Activated CD4-positive, alpha-beta T cell treated with anti-CD3 and anti-CD28 coated beads for 48 hours (primary cell): ENCODE data around the gene LCN15.
"Not testable (repeated sequence)": the region's sequence is repeated elsewhere in the genome, so short reads cannot be mapped to it uniquely, and the experiment has no call there.

ENCODE experiments used
- DNase-seq: peaks from one replicate; pipeline ENCODE4 v3.0.0-alpha.2; 2020

LCN15 gene

DNA sequence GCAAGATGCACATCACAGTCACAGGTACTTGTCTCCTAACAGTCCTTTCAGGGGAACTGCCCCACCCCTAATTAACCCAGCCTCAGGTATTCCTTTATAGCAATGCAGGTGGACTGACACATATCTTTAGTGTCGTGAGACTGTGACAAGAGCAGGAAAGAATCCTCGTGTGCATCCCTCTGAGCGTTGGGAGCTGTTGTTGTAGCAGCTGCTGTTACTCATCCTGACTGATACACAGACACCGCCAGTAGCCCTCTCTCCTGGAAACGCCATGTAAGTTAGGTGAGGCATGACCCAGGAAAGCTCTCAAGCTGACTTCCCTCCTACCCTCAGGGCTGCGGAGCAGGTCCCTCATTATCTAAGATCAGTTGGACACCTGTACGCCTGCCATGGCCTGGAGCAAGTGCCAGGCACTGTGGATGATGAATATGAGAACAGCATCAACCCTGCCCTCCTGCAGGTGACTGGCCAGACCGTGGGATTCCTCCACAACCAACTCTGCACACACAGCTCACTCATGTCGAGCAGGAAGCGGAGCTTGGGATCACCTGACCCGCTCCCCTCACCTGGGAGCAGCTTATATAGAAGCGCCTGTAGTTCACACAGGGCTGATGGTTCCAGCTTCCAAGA lies 10.2 kb upstream of the LCN15 start:
- no peak for DNase-seq

DNA sequence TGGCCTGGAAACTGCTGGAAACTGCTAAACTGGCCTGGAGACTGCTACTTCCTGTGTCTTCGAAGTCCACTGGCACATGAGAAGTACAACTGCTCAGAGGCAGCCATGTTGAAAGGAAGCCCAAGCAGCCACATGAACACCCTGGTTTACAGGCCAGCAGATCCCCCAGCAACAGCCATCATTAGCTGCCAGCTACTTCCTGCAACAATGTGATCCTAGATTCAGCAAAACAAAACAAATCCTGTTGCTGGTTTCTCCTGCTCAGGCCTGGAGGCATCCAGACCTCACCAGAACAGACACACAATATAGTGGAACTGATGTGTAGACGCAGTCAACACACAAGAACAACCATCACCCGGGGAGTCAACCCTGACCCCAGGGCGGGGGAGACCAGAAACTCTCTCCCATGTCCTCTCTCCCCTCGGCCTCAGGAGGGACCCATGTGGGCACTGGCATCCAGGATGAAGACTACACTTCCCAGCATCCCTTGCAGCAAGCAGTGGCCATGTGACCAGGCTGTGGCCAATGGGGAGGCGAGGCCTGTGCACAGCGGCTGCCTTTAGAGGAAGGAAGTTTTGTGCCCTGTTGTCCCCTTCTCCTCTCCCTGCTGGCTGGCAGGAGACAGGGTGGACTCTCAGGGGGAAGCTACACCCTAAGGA lies 9.2 kb upstream of the LCN15 start:
- peak; percentile 44 for DNase-seq

DNA sequence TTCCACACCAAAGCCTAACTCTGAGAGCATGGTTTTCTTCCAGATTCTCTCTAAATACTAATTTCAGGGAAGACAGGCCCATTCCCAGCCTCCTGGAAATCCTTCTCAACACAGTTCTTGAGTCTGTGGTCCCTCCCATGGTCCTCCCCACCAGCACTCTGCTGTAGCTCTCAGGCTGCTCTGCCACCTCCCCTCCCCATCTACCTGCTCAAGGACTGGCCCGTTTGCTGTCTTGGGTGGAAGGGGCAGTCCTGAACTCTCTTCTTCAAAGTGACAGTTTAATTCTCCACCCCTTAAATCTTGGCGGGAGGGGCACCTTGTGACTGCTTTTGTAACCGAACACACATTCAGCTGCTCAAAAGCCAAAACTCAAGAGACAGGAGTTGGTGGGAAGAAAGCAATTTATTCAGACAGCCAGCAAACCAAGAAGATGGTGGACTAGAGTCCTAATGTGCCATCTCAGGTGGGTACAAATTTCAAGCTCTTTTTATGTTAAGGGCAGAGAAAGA lies 7.6 kb upstream of the LCN15 start:
- no peak for DNase-seq

DNA sequence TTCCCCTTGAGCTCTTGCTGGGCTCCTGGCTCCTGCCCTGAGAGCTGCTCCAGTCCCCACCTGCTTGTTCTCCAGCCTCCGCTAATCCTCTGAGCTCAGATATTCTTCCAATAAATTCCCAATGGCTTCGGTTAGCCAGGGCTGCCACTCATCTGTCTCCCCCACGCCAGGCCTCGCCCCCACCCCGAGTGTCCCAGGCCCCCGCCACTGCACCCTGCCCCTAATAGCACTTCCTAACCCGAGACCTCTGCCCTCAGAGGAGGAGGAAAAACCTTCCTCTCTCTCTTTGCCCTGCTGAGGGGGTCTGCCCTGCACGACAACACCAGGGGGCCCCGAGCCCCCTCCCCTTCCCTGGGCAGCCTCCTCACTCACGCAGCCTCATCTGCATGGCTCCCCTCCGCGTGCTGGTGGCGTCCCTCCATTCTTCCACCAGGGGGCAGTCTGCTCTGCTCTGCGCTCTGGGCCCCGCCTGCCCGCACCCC lies 5.4 kb upstream of the LCN15 start:
- peak; percentile 74 for DNase-seq

DNA sequence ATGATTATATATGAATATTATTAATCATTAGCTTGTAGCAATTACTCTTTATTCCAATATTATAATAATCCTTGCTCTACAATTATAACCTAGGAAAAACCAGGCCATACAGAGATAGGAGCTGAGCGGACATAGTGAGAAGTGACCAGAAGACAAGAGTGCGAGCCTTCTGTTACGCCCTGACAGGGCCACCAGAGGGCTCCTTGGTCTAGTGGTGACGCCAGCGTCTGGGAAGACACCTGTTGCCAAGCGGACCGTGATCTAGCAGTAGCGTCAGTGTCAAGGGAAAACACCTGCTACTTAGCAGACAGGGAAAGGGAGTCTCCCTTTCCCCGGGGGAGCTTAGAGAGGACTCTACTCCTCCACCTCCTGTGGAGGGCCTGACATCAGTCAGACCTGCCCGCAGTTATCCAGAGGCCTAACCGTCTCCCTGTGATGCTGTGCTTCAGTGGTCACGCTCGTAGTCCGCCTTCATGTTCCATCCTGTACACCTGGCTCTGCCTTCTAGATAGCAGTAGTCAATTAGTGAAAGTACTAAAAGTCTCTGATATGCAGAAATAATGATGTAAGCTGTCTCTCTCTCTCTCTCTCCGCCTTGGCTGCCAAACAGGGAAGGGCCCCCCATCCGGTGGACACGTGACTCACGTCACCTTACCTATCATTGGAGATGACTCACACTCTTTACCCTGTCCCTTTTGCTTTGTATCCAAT lies 2.2 kb upstream of the LCN15 start:
- DNase-seq, result peak; percentile 70

DNA sequence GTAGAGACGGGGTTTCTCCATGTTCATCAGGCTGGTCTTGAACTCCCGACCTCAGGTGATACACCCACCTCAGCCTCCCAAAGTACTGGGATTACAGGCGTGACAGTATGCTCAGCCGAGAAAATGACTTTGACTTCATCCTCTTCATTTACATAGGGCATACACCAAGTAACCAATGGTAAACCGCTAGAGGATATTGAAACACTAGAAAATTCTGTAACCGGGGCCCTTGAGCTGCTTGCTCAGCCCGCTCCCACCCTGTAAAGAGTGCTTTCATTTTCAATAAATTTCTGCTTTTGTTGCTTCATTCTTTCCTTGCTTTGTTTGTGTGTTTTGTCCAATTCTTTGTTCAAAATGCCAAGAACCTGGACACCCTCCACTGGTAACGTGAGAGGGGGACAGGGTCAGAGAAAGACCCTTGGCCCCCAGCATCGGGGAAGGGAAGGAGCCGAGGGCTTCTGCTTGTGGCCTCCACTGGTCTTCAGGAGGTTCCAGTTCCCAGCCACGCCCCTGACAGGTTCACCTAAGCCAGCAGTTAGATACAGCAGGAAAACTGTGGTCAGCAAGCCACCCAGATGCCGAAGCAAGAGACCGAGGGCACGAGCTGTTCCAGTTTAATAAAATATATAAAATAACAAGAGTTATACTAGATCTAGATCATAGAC lies 1.6 kb upstream of the LCN15 start:
- not testable (repeated sequence) for DNase-seq

DNA sequence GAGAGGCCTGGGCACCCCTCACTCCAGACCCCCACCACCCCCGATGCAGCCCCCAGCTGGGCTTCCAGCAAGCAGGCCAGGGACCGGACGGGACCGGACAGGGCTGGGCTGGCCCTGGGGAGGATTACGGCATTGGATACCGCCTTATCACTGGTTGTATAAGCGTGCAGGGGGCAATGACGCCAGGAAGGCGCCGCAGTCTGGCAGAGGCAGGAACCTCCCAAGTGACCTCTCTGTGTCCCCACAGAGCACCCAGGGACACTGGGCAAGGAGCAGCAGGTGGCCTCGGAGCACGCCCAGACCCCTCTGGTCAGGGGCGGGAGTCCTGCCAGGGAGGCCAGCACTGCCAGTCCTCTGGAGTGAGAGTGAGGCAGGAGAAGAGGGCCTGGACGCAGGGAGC lies 723 bp upstream of the LCN15 start:
- no peak for DNase-seq

DNA sequence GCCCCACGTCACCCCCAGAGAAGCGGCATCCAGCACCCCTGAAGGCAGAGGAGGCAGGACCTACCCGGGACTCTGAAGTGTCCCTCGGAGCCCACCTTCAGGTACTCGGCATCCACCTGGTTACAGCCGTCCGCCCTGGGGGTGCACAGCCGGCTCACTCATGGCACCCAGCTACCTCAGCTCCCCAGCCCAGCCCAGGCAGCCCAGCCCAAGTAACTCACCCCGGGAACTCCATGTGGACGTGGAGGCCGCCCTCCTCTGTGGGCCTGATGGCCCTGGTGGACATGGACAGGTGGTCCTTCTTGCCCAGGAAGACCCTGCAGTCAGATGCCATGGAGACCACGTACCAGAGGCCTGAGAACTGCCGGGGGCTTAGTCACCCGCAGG lies 676 bp downstream of the LCN15 start:
- no peak for DNase-seq

DNA sequence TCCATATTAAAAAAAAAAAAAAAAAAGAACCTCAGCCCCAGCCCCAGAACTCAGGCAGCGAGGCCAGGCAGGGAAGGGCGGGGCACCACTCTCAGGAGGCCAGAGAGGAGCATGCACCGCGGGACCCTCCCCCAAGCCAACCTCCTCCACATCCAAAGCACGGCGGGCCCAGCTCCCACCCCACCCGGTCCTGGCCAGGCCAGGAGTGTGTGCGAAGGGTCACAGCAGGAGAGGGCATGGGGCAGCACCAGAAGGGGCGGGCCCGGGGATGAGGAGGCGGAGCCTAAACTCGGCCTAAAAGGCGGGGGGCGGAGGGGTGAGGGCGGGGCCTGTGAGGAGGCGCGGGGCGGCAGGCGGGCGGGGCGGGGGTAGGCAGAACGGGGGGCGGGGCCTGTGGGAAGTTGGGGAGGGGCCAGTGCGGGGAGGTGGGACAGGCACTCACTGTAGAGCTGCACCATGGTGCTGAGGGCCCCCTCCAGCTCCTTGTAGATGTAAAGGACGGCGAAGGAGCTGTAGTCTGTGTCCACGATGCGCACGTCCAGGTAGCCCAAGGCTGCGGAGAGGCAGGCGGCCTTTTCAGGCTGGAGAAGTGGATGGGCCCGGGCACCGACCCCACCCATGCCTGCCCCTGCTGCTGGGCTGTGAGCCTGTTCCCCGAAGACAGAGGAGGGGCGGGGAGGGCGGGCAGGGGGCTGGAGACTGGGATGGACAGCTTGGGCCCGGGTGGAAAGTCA lies 1.2 kb downstream of the LCN15 start:
- DNase-seq, result peak; percentile 76

DNA sequence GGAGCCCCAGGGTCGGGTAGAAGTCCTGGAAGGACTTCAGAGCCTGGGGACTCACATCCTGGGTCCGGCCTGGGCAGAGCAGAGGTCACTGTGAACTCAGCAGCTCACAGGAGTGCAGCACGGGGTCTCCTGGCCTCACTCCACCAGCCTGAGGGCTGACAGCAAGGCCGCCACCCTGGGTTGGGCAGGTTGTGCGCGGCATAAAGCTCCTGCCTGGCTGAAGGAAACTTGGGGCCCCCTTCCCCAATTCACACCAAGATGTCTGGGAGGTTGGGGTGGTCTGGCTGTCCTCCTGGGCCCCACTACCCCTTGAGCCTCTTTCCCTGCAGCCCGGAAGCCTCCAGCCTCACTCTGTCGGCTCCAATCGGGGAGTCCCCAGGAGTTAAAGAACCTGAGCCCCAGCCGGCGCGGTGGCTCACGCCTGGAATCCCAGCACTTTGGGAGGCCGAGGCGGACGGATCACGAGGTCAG lies 2.1 kb downstream of the LCN15 start:
- DNase-seq, result no peak

DNA sequence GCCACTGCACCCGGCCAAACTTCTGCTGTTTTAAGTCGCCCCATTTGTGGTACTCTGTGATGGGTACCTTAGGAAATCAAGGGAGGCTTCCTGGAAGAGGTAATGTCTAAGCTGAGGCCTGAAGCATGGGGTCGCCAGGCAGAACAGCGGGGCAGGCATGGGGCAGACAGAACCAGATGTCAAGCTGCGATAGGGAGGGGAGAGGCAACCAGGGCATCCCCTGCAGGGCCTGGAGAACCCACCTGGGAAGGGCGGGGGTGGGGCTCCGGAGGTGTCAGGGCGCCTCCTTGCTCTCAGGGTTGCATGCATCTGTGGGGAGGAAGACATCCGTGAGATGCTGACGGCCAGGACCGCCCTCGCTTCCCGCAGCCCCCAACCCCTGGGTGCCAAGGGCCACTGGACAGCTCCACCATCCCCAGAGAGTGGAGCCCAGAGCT lies 2.8 kb downstream of the LCN15 start:
- DNase-seq, result no peak

DNA sequence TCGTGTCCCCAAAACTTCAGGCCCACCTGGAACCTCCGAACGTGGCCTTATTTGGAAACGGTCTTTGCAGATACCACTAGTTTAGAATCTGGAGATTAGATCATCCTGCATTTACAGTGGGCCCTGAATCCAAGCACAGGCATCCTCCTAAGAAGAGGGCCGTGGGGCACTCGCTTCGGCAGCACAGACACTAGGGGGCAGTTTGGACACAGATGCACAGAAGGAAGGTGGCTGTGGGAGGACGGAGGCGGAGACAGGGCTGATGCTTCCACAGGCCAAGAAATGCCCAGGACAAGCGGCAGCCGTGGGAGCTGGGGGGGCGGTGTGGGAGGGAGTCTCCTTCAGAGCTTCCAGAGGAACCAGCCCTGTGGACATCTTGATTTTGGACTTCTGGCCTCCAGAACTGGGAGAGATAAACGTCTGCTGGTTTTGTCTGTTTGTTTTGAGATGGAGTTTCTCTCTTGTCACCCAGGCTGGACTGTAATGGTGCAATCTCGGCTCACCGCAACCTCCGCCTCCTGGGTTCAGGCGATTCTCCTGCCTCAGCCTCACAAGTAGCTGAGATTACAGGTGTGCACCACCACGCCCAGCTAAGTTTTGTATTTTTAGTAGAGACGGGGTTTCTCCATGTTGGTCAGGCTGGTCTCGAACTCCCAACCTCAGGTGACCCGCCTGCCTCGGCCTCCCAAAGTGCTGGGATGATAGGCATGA lies 3.3 kb downstream of the LCN15 start:
- DNase-seq, result peak; percentile 49

DNA sequence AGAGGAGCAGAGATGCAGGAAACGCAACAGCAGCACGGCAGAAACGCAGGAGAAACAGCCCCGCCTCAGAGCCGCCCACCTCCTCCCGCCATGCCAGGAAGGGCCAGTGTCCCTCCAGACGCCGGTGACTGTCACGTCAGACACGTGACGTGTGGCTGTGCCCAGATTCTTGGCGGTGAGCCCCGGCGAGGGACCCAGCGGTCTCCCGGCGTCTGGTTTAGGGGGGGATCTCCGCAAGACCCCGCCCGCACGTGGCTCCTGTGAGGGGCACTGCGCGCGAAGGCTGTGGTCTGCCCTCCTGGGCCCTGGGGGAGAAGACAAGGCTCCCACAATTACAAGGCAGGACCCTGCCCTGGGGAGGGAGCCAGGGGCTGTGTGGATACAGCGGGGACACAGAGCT lies 3.9 kb downstream of the LCN15 start:
- DNase-seq, result no peak

DNA sequence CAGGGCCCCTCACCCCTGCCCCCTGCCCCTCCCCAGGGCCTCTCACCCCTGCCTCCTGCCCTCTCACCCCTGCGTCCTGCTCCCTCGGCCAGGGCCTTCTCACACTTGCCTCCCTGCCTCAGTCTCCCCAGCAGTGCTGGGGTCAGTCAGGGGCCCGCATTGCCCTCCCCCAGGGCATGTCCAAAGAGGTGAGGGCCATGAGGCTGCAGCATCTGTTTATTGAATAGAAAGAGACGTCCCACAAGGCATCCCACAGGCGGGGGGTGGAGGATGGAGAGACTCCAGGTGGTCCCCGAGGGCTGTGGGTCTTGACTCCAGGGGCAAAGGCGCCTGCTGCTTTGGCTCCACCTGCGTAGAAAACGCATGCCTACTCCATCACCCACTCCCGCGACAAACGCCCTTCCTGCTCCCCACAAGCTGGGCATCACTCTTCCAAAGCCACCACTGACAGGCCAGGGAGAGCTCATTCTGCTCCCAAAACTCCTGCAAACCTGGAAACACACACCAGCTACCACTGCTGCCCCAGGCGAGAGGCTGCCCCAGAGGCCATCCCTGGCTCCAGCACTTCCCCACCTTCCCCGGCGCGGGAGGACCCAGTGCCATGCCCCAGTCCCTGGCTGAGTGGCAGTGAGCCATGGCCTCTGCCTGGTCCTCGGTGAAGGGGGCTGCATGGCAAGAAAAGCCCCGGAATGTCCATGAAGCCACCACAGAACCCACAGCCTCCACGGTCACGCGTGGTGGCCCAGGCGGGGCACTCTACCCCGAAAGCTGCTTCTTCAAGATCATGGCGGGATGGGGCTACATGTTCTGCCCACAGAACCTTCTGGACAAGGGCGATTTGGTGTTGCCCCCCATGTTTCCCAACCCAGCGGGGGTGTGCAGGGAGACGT lies 4.6 kb downstream of the LCN15 start:
- DNase-seq, result no peak

DNA sequence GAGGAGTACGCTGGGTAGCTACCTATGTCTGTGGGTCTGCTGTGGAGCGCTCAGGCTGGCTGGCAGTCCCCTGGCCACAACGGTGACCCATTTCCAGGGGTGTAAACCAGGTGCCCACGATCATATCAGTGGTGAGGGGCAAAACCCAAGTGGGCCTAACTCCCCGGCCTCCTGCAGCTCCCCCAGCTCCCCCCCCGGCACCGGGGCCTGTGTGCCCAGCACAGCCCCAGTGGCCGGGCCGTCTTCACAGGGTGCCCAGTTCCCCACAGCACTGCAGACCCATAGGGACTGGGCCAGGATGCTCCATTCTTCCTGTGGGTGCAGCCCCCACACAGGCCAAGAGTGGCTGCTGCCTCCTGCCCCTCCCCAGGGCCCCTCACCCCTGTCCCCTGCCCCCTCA lies 5.3 kb downstream of the LCN15 start:
- DNase-seq, result no peak

DNA sequence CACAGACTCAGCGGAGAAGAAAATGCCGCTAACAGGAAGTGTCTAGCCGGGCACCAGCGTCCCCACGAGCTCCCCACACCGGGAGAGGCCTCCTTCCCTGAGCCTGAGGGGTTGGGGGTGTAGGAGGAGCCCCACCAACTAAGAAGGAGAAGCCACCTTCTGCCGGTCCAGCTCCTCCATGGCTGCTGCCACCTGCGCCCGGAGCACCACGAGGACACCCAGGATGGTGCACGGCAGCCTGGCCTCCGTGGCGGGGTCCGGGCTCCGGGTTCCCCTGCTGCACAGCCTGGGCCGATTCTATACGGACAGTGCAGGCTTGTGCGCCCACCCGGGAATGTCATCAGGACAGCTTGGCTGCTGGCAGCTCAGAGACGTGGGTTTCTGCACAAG lies 6.6 kb downstream of the LCN15 start:
- DNase-seq, result no peak

DNA sequence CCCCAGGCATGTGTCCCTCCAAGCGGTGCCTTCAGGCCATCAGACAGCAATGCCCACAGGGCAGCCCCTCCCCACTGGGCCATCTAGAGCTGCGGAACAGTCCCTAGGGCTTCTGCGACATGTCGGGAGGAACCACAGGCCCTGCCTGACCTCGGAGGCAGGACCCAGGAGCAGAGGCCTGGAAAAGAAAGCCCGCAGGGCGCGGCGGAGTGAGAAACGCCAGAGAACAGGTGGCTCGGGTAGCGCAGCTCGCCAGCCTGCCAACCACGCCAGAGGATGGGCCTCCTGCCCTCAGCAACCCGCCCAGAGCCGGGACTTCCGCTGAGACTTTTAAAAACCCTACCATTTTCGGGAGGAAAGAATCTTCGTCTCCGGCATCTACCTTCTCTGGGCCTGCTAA lies 7.0 kb downstream of the LCN15 start:
- no peak for DNase-seq

DNA sequence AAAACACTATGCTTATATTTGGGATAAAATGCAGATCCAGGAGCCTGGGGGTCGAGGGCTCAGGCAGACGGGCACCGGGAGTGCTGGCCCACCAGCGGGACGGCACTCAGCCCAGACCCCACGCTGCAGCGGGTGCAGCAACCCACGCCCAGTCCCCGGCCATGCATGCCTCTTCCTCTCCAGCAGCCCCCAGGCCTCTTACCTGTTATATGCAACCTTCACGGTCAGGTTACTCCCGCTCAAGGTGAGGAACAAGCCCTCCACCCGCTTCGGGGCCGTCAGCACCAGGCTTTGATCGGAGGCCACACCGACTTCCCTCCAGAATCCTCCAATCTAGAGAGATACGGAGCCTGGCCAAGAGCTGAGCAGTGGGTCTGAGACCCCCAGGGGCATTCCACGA lies 7.5 kb downstream of the LCN15 start:
- no peak for DNase-seq

DNA sequence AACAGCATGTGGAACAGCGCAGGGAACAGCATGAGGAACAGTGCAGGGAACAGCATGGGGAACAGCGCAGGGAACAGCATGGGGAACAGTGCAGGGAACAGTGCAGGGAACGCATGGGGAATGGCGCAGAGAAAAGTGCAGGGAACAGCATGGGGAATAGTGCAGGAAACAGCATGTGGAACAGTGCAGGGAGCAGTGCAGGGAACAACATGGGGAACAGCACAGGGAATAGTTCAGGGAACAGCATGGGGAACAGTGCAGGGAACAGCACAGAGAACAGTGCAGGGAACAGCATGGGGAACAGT lies 8.2 kb downstream of the LCN15 start:
- DNase-seq, result no peak

DNA sequence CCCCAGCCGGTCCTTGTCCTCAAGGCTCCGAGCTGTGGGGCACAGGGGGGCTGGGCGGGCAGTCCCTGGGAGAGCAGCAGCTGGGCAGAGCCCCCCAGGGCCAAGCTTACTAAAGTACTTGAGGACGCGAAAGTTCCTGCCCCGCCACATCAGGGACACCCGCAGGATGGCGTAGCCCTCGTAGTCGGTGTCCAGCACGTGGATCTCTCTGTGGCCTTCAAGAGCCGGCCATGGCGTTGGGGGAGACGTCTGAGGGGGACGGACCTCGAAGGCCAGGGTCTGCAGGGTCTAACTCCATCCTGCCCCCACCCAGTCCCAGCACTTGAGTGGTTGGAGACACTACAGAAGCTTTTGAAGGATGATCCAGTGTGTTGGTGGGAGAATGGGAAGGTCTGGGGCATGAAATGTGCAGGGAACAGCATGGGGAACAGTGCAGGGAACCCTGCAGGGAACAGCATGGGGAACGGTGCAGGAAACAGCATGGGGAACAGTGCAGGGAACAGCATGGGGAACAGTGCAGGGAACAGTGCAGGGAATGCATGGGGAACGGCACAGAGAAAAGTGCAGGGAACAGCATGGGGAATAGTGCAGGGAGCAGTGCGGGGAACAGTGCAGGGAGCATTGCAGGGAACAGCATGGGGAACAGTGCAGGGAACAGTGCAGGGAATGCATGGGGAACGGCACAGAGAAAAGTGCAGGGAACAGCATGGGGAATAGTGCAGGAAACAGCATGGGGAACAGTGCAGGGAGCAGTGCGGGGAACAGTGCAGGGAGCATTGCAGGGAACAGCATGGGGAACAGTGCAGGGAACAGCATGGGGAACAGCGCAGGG lies 8.8 kb downstream of the LCN15 start:
- not testable (repeated sequence) for DNase-seq
